HEK293T (cell line): ENCODE data around the gene ARHGEF10L.

Experiments
- FOXA1 ChIP-seq: fragments of 450-650 bp; IDR thresholded peaks from 2 replicates; pipeline ENCODE4 v1.6.1; 2016; ENCODE audit warnings: mild to moderate bottlenecking
- PKNOX1 ChIP-seq: fragments of 450-650 bp; IDR thresholded peaks from 2 replicates; pipeline ENCODE4 v1.6.1; 2016
- ZNF384 ChIP-seq: fragments of 450-650 bp; IDR thresholded peaks from 2 replicates; pipeline ENCODE4 v1.6.1; 2016

GRCh38 chr1:17599954-17600300, 60.4 kb downstream of the ARHGEF10L start:
- no peak for TF ChIP-seq PKNOX1
- TF ChIP-seq ZNF384: no peak
- no peak for TF ChIP-seq FOXA1
